Measurements from ENCODE around the gene MRPL53. TPM values are rescaled to one million over a fixed set of nuclear protein-coding genes. Genes with fewer than 3 reads are reported as not detected.

Gene MRPL53
- total RNA-seq, 1 experiment from 2014 or later: 52.1 TPM

DNA sequence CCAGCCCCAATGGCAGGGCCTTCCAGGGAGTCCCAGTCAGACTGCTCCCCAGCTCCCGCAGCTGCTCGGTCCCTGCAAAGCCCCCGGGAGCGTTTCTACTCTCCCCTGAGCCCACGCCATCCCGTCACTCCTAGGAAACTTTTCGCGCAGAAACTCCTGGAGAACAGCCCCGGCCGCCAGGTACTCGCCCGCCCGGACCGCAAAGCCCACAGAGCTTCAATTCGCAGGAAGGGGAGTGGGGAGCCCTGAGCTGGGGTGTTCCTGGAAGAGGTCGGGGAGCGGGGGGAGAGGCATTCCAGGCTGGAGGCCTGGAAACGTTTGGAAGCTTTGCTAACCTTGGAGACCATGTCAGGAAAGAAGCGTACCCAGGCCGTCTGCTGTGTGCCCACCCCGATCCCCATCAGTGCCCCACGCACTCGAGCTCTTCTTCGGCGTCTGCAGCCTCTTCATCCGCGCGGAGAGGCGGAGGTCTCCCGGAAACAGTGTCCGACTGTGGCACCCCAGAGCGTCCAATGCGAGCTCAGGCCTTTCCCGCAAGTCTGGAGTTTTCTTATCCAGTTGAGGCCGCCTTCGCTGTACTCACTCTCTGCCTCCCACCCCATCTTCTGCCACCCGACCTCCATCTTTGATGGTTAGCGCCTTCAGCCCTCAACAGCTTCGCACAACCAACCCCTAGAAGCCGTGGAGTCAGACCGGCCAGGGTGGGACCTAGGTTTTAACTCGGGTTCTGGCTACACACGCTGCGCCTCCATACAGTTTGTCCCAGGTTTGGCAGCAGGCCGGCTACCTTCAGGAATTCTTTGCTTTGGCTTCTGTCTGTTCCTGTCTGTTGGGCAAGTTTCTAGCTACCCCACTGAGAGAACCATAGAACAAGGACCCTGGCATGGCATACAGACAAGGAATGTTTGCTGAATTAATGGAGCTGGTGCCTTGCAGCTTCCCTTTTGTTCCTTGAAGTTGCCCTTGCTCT, 31.3 kb upstream of the MRPL53 start:
- Mint-ChIP-seq H3K27ac (no peak overlapping the region), H3K4me1 (peaks cover 55% of the 10 kb centered on the region), H3K36me3 (peaks cover 22% of the 10 kb centered on the region), H3K27me3 (ENCODE audit: low read depth) (peaks cover 92% of the 10 kb centered on the region), H3K9me3 (no peaks in the 10 kb centered on the region), H3K4me3 (peak overlapping the region; percentile 81)
- TF ChIP-seq, protein P1, sequence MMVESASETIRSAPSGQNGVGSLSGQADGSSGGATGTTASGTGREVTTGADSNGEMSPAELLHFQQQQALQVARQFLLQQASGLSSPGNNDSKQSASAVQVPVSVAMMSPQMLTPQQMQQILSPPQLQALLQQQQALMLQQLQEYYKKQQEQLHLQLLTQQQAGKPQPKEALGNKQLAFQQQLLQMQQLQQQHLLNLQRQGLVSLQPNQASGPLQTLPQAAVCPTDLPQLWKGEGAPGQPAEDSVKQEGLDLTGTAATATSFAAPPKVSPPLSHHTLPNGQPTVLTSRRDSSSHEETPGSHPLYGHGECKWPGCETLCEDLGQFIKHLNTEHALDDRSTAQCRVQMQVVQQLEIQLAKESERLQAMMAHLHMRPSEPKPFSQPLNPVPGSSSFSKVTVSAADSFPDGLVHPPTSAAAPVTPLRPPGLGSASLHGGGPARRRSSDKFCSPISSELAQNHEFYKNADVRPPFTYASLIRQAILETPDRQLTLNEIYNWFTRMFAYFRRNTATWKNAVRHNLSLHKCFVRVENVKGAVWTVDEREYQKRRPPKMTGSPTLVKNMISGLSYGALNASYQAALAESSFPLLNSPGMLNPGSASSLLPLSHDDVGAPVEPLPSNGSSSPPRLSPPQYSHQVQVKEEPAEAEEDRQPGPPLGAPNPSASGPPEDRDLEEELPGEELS (CRISPR knock-in tag; IDR thresholded peaks at IDR 0.05): no peak
- peak; percentile 16; the same call in 1 of the 2 replicates for TF ChIP-seq HMGXB4 (CRISPR knock-in tag; IDR thresholded peaks at IDR 0.05)
- no peak for DNase-seq (ENCODE audit: low spot score)
- POLR2A ChIA-PET: interaction anchor here (1.0 to 1.8 kb wide), 5 partner anchors 21 to 64 kb away, joined by 3 to 13 read pairs (median 4); partner anchors contain the start of genes AUP1, CCDC142, HTRA2 and TTC31
- CTCF ChIA-PET: interaction anchor here (1.0 to 6.0 kb wide), 7 partner anchors 10 to 84 kb away, joined by 3 to 43 read pairs (median 4); partner anchors contain the start of genes CCDC142, TLX2 and TTC31
- ATAC-seq: no peak

GRCh38 chr2:74502720-74503505, 30.4 kb upstream of the MRPL53 start:
- Mint-ChIP-seq H3K27ac (no peak overlapping the region), H3K9me3 (no peaks in the 10 kb centered on the region), H3K36me3 (peaks cover 22% of the 10 kb centered on the region), H3K4me1 (peaks cover 54% of the 10 kb centered on the region), H3K27me3 (ENCODE audit: low read depth) (peaks cover 92% of the 10 kb centered on the region), H3K4me3 (peak overlapping the region; percentile 81)
- ATAC-seq (peak; percentile 4), DNase-seq (ENCODE audit: low spot score) (peak; percentile 63)
- ChIA-PET POLR2A (interaction anchor here (0.7 to 1.8 kb wide), 5 partner anchors 20 to 63 kb away, joined by 3 to 13 read pairs (median 4); partner anchors contain the start of genes CCDC142, TTC31 and WBP1), CTCF (interaction anchor here (1.0 to 6.0 kb wide), 6 partner anchors 14 to 84 kb away, joined by 3 to 43 read pairs (median 4); partner anchors contain the start of genes CCDC142 and TTC31)
- peak; percentile 49; the same call in 1 of the 2 replicates for TF ChIP-seq ETV6 (CRISPR knock-in tag; IDR thresholded peaks at IDR 0.05)
- TF ChIP-seq, protein P2, sequence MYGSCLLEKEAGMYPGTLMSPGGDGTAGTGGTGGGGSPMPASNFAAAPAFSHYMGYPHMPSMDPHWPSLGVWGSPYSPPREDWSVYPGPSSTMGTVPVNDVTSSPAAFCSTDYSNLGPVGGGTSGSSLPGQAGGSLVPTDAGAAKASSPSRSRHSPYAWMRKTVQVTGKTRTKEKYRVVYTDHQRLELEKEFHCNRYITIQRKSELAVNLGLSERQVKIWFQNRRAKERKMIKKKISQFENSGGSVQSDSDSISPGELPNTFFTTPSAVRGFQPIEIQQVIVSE (CRISPR knock-in tag; IDR thresholded peaks at IDR 0.05; ENCODE audit: borderline replicate concordance): no peak
- TF ChIP-seq MXD4 (CRISPR knock-in tag; IDR thresholded peaks at IDR 0.05; ENCODE audit: borderline replicate concordance): no peak
- TF ChIP-seq, protein P3, sequence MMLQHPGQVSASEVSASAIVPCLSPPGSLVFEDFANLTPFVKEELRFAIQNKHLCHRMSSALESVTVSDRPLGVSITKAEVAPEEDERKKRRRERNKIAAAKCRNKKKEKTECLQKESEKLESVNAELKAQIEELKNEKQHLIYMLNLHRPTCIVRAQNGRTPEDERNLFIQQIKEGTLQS (CRISPR knock-in tag; conservative IDR thresholded peaks at IDR 0.05): 0 out of 2 replicates have a peak, but pooled peaks have one; percentile 28
- TF ChIP-seq, protein P4, sequence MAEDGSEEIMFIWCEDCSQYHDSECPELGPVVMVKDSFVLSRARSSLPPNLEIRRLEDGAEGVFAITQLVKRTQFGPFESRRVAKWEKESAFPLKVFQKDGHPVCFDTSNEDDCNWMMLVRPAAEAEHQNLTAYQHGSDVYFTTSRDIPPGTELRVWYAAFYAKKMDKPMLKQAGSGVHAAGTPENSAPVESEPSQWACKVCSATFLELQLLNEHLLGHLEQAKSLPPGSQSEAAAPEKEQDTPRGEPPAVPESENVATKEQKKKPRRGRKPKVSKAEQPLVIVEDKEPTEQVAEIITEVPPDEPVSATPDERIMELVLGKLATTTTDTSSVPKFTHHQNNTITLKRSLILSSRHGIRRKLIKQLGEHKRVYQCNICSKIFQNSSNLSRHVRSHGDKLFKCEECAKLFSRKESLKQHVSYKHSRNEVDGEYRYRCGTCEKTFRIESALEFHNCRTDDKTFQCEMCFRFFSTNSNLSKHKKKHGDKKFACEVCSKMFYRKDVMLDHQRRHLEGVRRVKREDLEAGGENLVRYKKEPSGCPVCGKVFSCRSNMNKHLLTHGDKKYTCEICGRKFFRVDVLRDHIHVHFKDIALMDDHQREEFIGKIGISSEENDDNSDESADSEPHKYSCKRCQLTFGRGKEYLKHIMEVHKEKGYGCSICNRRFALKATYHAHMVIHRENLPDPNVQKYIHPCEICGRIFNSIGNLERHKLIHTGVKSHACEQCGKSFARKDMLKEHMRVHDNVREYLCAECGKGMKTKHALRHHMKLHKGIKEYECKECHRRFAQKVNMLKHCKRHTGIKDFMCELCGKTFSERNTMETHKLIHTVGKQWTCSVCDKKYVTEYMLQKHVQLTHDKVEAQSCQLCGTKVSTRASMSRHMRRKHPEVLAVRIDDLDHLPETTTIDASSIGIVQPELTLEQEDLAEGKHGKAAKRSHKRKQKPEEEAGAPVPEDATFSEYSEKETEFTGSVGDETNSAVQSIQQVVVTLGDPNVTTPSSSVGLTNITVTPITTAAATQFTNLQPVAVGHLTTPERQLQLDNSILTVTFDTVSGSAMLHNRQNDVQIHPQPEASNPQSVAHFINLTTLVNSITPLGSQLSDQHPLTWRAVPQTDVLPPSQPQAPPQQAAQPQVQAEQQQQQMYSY (CRISPR knock-in tag; IDR thresholded peaks at IDR 0.05): peak; percentile 35
- TF ChIP-seq ESRRA (CRISPR knock-in tag; IDR thresholded peaks at IDR 0.05; ENCODE audit: borderline replicate concordance): no peak
- TF ChIP-seq HMGXB4 (CRISPR knock-in tag; IDR thresholded peaks at IDR 0.05): peak; percentile 64; the same call in 1 of the 2 replicates
- peak; percentile 92 for TF ChIP-seq ZNF423 (CRISPR knock-in tag; IDR thresholded peaks at IDR 0.05)
- peak; percentile 14; the same call in 1 of the 2 replicates for TF ChIP-seq NFE2L1 (CRISPR knock-in tag; IDR thresholded peaks at IDR 0.05)
- peak; percentile 62; the same call in 1 of the 2 replicates for TF ChIP-seq SMAD3 (CRISPR knock-in tag; IDR thresholded peaks at IDR 0.05; ENCODE audit: borderline replicate concordance)
- TF ChIP-seq EMX1 (CRISPR knock-in tag; IDR thresholded peaks at IDR 0.05): no peak
- TF ChIP-seq, protein P5, sequence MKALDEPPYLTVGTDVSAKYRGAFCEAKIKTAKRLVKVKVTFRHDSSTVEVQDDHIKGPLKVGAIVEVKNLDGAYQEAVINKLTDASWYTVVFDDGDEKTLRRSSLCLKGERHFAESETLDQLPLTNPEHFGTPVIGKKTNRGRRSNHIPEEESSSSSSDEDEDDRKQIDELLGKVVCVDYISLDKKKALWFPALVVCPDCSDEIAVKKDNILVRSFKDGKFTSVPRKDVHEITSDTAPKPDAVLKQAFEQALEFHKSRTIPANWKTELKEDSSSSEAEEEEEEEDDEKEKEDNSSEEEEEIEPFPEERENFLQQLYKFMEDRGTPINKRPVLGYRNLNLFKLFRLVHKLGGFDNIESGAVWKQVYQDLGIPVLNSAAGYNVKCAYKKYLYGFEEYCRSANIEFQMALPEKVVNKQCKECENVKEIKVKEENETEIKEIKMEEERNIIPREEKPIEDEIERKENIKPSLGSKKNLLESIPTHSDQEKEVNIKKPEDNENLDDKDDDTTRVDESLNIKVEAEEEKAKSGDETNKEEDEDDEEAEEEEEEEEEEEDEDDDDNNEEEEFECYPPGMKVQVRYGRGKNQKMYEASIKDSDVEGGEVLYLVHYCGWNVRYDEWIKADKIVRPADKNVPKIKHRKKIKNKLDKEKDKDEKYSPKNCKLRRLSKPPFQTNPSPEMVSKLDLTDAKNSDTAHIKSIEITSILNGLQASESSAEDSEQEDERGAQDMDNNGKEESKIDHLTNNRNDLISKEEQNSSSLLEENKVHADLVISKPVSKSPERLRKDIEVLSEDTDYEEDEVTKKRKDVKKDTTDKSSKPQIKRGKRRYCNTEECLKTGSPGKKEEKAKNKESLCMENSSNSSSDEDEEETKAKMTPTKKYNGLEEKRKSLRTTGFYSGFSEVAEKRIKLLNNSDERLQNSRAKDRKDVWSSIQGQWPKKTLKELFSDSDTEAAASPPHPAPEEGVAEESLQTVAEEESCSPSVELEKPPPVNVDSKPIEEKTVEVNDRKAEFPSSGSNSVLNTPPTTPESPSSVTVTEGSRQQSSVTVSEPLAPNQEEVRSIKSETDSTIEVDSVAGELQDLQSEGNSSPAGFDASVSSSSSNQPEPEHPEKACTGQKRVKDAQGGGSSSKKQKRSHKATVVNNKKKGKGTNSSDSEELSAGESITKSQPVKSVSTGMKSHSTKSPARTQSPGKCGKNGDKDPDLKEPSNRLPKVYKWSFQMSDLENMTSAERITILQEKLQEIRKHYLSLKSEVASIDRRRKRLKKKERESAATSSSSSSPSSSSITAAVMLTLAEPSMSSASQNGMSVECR (CRISPR knock-in tag; IDR thresholded peaks at IDR 0.05; ENCODE audit: borderline replicate concordance): no peak

All from WTC11 (cell line).